ENCODE results near the gene JPT1. TPM values are rescaled to one million over a fixed set of nuclear protein-coding genes. Genes with fewer than 3 reads are reported as not detected.

The JPT1 gene
- 321 and 330 TPM in 2 replicates for total RNA-seq

GRCh38 chr17:75154195-75155106 lies at the start of gene JPT1:
TSS of gene JPT1 (minus strand) at chr17:75154512. CDS start at chr17:75154397, 115 bp downstream.

GRCh38 chr17:75182569-75183436 lies 28.5 kb upstream of the JPT1 start, which contains the start of gene SUMO2:
TSS of gene SUMO2 (minus strand) at chr17:75182959. CDS start at chr17:75182834, 125 bp downstream.

GRCh38 chr17:75131278-75132017 lies 22.9 kb downstream of the JPT1 start, which contains the start of gene NT5C:
TSS of gene NT5C (minus strand) at chr17:75131742. CDS start at chr17:75131707, 35 bp downstream.

GRCh38 chr17:75109407-75110233 lies 44.7 kb downstream of the JPT1 start, which contains the start of gene ARMC7:
TSS of gene ARMC7 (plus strand) at chr17:75109969. CDS start at chr17:75110289, 320 bp downstream.

GRCh38 chr17:75087558-75088453 lies 66.5 kb downstream of the JPT1 start, which contains the start of gene SLC16A5:
TSS of gene SLC16A5 (plus strand) at chr17:75087954. CDS start at chr17:75093637, 5,683 bp downstream.

Small RNA genes within 50 kb of the gene (small RNA-seq; reads per million reads assigned to genes)
- not detected for gene RF00019

Other genes with a start within 250 kb of the JPT1 start
- not detected in 2 replicates for gene USH1G, start 231.3 kb downstream of the JPT1 start, total RNA-seq
- not detected in 2 replicates for gene OTOP2, start 230.2 kb downstream of the JPT1 start, total RNA-seq
- not detected in 2 replicates for gene OTOP3, start 218.6 kb downstream of the JPT1 start, total RNA-seq
- gene HID1, start 181.8 kb downstream of the JPT1 start, total RNA-seq: 14.9 and 28.4 TPM in 2 replicates
- gene CDR2L, start 166.9 kb downstream of the JPT1 start, total RNA-seq: 23.1 and 27.4 TPM in 2 replicates
- gene MRPL58, start 141.8 kb downstream of the JPT1 start, total RNA-seq: 32.2 and 38.1 TPM in 2 replicates
- 270 and 332 TPM in 2 replicates for gene ATP5PD, start 107.5 kb downstream of the JPT1 start, total RNA-seq
- gene KCTD2, start 107.3 kb downstream of the JPT1 start, total RNA-seq: 16.6 and 17.2 TPM in 2 replicates
- gene SLC16A5, start 66.6 kb downstream of the JPT1 start, total RNA-seq: 4.7 and 11.6 TPM in 2 replicates
- 4.5 TPM in 2 replicates for gene ARMC7, start 44.5 kb downstream of the JPT1 start, total RNA-seq
- 11.7 and 13.0 TPM in 2 replicates for gene NT5C, start 22.8 kb downstream of the JPT1 start, total RNA-seq
- 106 and 124 TPM in 2 replicates for gene SUMO2, start 28.4 kb upstream of the JPT1 start, total RNA-seq
- gene NUP85, start 51.2 kb upstream of the JPT1 start, total RNA-seq: 54.8 and 62.4 TPM in 2 replicates
- 15.3 and 18.8 TPM in 2 replicates for gene GGA3, start 107.1 kb upstream of the JPT1 start, total RNA-seq
- 61.2 and 82.3 TPM in 2 replicates for gene MRPS7, start 107.4 kb upstream of the JPT1 start, total RNA-seq
- 9.4 and 10.9 TPM in 2 replicates for gene MIF4GD, start 116.7 kb upstream of the JPT1 start, total RNA-seq
- gene SLC25A19, start 134.9 kb upstream of the JPT1 start, total RNA-seq: 13.4 and 14.0 TPM in 2 replicates

Measured in thoracic aorta endothelial cell (primary cell).